Astrocyte (in vitro differentiated cells and primary cell): ENCODE data around the gene ITPR2.

Experiments used
- CTCF ChIP-seq: IDR thresholded peaks from 2 replicates; pipeline ENCODE4 v1.5.1; 2011; ENCODE audit warnings: low read depth, mild to moderate bottlenecking, inconsistent platforms, low read length, moderate library complexity; ENCODE audit not compliant: insufficient read depth
- EZH2 ChIP-seq: IDR thresholded peaks from 2 replicates; pipeline ENCODE4 v1.6.1; 2012; ENCODE audit warnings: mild to moderate bottlenecking, low read length, inconsistent platforms; ENCODE audit not compliant: insufficient read depth

- TF ChIP-seq EZH2: no peak
- TF ChIP-seq CTCF: no peak
Measured at GRCh38 chr12:26554332-26554731, 278.7 kb downstream of the ITPR2 start.
